Limb (tissue), 2 donors: ENCODE measurements around the gene CDK5RAP2.
"Not testable (repeated sequence)": the region's sequence is repeated elsewhere in the genome, so short reads cannot be mapped to it uniquely, and the experiment has no call there.

Source experiments
- DNase-seq, 2 donors: peaks; one replicate each; pipeline ENCODE4 v3.0.0-alpha.2; 2016; ENCODE audit errors: extremely low spot score in 2 of 2

The CDK5RAP2 gene

DNA sequence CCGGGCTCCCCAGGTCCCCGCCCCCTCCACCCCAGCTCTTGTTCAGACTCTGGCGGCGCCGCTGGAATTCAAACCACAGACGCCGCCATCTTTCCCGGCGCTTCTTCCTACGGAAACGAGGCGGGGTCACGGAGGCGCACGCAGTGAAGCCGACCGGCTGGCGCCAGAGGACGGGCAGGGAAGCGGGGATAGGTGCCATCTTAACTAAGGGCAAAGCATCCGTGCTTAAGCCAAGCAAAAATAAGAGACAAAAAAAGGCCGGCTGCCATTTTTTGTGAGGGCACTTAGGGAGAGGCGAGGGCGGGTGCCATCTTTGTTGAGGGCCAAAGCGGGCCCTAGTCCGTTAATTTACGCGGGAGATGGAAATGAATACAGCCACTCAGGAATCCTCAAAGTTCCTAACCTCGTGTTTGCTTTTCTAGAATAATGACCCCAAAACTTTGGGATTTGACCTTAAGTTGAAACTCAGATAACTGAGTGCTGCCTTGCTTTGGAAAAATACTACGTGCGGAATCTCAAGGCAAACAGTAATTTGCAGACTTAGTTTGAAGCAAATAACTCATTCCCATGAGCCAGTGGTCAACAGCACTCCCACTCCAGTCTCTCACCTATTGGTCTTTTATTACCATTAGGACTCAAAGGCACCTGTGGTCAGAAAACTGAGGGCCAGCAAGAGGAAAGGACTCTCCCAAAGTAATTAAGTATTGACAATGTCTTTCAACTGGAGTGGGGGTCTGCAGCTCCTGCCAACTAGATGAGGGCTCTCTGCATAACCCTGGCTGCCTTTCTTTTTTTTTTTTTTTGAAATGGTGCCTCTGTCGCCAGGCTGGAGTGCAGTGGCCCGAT, at the start of gene CDK5RAP2:
Gene CDK5RAP2, minus strand, starts transcription at position 117 of the 846 bp plus-strand sequence. CDS start 189 bp downstream, outside the sequence.
- DNase-seq = peak; percentile 94 to 99

- not testable (repeated sequence) for DNase-seq
Observed at GRCh38 chr9:120628925-120629497, 49.0 kb upstream of the CDK5RAP2 start.

DNA sequence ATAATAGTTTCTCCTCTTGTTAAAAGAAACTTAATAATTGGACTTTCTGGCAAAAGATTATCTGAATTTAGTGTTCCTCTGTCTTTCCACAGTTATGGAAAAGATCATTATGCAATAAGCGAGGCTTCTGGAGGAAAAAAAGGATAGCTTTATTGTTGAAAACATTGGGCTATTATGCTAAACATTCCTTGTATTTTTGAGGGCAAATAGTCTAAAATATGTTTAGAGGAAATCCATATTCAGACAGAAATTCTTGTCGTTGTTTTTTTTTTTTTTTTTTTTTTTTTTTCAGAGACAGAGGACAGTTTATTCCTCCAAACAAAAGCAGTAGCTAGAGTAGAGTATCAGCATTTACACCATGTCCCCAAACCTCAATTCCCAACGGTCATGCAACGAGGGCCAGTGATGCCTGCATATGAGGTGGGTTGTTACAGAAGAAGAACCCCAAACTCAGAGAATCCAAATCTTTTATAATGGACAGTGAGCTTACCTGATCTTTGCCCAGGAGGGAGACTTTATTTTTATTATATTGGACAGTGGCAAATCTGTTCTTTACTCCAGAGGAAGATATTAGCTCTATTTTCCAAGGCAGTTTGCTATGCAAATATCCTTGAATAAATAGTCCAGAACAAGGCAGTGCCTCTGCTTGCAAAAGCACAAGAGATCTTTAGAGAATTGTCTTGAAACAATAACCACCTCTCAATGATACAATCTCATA, 48.4 kb upstream of the CDK5RAP2 start:
- no peak for DNase-seq

GRCh38 chr9:120627073-120627472, 47.1 kb upstream of the CDK5RAP2 start:
- DNase-seq = no peak

GRCh38 chr9:120626512-120626911, 46.5 kb upstream of the CDK5RAP2 start:
- no peak for DNase-seq

DNA sequence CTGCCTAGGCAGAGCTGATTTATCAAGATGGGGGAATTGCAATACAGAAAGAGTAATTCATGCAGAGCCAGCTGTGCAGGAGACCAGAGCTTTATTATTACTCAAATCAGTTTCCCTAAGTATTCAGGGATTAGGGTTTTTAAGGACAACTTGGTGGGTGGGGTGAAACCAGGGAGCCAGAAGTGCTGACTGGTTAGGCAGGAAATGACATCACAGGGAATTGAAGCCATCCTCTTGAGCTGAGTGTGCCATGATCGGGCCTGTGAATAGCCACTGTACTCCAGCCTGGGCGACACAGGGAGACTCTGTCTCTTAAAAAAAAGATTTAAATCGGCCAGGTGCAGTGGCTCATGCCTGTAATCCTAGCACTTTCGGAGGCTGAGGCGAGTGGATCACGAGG, 45.3 kb upstream of the CDK5RAP2 start:
- DNase-seq = no peak

DNA sequence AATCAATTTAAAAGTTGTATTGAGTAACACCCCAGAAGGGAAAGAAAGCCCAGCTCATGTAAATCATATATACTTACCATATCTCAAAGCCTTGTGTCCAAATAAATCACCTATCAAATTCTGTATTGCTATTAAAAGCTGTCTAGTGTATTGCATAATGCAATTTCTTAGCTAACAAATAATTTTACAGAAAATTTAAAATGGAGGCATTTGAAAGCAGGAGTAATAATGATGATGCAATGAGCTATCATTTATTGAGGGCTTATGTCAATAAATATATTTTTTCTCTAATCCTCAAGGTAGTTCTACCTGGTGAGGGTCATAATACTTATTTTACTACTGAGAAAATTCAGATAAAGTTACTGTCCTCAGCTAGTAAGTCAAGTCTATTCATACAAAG, 42.8 kb upstream of the CDK5RAP2 start:
- no peak for DNase-seq

- no peak for DNase-seq
Observed at GRCh38 chr9:120621941-120622340, 42.0 kb upstream of the CDK5RAP2 start.

DNA sequence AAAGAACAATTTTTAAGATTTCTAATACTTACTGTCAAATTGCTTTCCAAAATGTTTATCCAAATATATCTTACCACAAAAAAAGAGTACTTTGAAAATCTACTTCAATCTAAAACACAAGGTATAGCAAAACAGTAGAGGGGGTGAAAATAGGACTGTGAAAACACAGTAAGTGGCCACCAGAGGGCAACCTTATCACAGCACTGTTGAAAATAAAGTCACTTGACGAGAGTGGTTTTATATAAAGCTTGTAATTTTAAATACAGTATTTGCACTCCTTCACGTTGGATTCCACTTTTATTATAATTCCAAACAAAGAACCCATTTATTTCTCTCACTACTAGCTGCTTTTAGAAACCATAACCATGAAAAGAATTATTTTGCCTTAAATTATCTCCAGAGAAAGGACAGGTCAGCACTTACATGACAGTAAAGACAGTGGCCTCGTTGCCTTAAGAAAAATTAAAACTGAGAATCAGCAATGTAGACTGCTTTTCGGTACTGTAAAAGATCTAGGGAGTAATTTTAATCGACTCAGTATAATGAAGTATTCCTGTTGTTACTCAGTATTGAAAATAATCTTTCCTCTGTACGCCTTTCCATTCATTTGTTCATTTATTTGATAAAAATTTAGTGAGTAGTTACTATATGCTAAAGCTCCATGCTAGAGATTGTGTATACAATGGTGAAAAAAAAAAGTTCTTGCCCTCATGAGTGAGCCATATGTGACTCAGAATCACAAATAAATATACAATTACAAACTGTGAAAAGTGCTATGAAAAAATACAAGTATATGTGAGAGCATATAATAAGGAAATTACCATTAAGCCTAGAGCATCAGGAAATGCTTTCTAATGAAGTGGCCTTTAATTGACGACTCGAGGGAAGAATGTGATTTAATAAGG, 40.0 kb upstream of the CDK5RAP2 start:
- peak; percentile 67 to 76 for DNase-seq

GRCh38 chr9:120616966-120617935, 37.3 kb upstream of the CDK5RAP2 start:
- DNase-seq = no peak

- no peak for DNase-seq
Observed at GRCh38 chr9:120612218-120612617, 32.3 kb upstream of the CDK5RAP2 start.

DNA sequence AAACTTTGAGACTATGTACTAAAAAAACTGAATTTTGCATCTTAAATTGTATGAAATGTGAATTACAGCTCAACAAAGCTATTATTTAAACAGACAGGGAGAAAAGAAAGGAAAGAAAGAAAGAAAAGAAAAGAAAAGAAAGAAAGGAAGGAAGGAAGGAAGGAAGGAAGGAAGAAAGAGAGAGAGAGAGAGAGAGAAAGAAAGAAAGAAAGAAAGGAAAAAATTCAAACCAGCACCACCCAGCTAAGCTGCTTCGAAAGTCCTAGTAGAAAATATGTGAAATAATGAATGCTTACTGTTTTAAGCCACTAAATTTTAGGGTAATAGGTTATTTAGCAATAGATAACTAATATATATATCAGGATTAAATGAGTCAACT, 31.7 kb upstream of the CDK5RAP2 start:
- no peak for DNase-seq

- no peak for DNase-seq
Observed at GRCh38 chr9:120610975-120611689, 31.2 kb upstream of the CDK5RAP2 start.

GRCh38 chr9:120609636-120610035, 29.7 kb upstream of the CDK5RAP2 start:
- DNase-seq = no peak

DNA sequence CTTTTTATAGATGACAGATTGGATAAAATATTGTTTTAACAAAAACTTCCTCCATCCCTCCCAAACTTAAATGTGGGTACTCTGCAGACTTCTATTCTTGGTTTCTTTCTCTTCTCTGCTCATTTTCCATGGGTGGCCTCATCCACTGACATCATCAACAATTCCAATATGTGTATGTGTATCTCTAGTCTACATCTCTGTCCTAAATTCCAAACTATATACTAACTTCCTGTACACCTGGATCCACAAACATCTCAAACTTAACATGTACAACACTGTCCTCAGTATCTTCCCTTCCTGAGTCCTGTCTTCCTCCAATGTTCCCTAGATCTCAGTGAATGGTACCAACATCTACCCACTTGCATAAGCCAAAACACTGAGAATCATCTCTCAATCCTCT, 28.5 kb upstream of the CDK5RAP2 start:
- DNase-seq = no peak

DNA sequence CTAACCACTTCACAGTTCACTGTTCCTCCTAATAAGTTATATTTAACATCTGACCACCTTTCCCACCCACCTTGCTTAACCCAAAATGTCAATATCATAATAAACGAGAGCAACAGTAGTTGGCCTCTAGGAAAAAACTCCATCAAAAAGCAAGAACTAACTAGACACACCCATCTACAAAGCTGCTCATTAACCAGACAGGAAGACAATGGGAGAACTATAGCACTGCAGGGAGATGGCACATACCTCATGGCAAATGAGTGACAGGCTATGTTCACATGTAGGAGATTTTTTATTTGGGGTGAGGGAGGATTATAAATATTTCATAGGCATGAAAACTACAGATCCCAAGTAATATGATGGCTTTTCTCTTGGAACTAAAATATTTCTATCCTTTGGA, 23.6 kb upstream of the CDK5RAP2 start:
- no peak for DNase-seq

DNA sequence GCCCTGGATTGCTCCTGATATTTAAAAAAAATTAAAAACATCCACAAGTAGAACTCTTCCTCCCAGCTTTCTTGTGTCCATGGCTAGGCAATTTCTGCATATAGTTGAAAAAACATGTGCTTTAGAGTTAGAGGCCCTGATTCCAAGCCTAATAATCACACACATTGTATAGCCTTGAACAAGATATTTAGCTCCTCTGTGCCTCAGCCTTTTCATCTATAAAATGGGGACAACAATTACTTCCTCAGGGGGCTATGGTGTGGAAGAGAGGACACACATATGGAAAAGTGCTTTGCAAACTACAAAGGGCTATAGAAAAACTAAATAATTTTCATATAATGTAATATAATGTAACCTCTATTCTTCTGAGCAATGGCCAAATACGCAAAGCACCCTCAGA, 23.0 kb upstream of the CDK5RAP2 start:
- DNase-seq = no peak

DNA sequence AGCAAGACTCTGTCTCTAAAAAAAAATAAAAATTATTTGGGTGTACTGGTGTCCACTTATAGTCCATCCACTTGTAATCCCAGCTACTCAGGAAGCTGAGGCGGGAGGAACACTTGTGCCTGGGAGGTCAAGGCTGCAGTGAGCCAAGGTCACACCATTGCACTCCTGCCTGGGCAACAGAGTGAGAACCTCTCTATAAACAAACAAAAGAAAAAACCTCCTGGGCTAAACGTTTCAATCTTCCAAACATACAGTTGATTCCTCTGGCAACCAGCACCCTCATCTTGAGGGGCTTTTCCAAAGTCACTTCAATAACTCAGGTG, 13.9 kb upstream of the CDK5RAP2 start:
- no peak for DNase-seq

DNA sequence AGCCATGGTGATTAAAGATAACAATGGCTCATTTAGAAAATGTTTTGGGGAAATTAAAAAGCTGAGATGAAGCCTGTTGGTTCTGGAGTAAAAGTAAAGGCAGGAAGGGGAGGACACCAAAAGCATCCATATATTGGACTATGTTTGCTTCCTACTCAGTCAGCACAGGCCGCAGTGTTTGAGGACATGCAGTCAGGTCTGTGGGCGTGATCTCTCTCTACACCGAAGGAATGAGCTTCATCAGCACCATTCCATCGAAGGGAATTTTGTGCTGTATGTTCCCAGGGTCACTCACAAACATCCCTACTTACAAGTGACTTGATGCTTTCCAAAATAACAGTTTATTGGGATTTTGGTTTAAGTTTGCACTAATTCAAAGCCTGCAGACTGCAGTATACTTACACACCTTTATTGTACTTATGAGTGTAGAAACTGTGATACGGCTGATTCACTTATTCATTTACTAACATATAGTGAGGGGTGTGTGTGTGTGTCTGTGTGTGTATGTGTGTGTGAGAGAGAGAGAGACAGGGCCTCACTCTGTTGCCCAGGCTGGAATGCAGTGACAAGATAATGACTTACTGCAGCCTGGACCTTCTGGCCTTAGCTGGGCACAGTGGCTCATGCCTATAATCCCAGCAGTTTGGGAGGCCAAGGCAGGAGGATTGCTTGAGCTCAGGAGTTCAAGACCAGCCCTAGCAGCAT, 13.4 kb upstream of the CDK5RAP2 start:
- no peak for DNase-seq
